SH-SY5Y (cell line): ENCODE results near the gene GNG13.

ENCODE experiments used
- GATA2 ChIP-seq: IDR thresholded peaks from 2 replicates; pipeline ENCODE4 v1.6.1; 2011; ENCODE audit warnings: mild to moderate bottlenecking, low read depth, low read length
- GATA3 ChIP-seq: IDR thresholded peaks from 2 replicates; pipeline ENCODE4 v1.6.1; 2011; ENCODE audit warnings: low read depth, mild to moderate bottlenecking, low read length, moderate library complexity

DNA sequence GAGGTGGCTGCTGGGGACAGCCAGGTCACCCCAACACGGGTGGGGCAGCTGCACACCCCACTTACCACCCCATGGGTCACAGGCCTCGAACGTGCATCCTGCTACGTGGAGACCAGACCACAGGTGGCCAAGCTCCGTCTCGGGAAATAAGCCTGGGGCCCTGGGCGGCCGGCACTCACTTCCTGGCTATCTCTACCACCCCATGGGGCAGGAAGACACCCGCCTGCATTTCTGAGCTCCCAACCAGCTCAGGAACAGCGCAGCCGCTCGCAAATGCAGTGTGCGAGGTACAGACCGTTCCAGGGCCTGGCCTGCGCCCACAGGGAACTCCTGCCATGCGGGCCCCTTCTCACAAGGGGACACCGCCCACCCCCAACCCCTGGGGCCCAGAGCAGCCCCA, 4.9 kb upstream of the GNG13 start:
- TF ChIP-seq GATA2 (no peak), GATA3 (no peak)
